Hepatocyte (in vitro differentiated cells): ENCODE results near the gene SPATA20. TPM values are rescaled to one million over a fixed set of nuclear protein-coding genes. Genes with fewer than 3 reads are reported as not detected.

Experiments used
- DNase-seq: peaks from one replicate; pipeline ENCODE4 v3.0.0-alpha.2; 2016; ENCODE audit warnings: low spot score
- H2AFZ ChIP-seq: fragments of 200-600 bp; sonication (generic); 2 replicates; pipeline ENCODE4 v1.6.0; 2016; ENCODE audit warnings: antibody characterized with exemption, mild to moderate bottlenecking
- H3K27ac ChIP-seq: fragments of 200-600 bp; sonication (generic); 2 replicates; pipeline ENCODE4 v1.5.1; 2016; ENCODE audit warnings: mild to moderate bottlenecking
- H3K27me3 ChIP-seq: fragments of 200-600 bp; sonication (generic); 2 replicates; pipeline ENCODE4 v1.6.1; 2016
- H3K36me3 ChIP-seq: fragments of 200-600 bp; sonication (generic); replicated peaks from 2 replicates; pipeline ENCODE4 v1.5.1; 2016; ENCODE audit warnings: low read depth; ENCODE audit not compliant: insufficient read depth
- H3K4me1 ChIP-seq: fragments of 200-600 bp; sonication (generic); 2 replicates; pipeline ENCODE4 v1.5.1; 2016; ENCODE audit warnings: mild to moderate bottlenecking, moderate library complexity; ENCODE audit not compliant: insufficient read depth
- H3K4me2 ChIP-seq: fragments of 200-600 bp; sonication (generic); 2 replicates; pipeline ENCODE4 v1.6.0; 2016
- H3K4me3 ChIP-seq: fragments of 200-600 bp; sonication (generic); 2 replicates; pipeline ENCODE4 v1.5.1; 2016; ENCODE audit warnings: mild to moderate bottlenecking
- H3K79me2 ChIP-seq: fragments of 200-600 bp; sonication (generic); 2 replicates; pipeline ENCODE4 v1.6.0; 2017; ENCODE audit warnings: mild to moderate bottlenecking
- H3K9me2 ChIP-seq: fragments of 200-600 bp; sonication (generic); replicated peaks from 2 replicates; pipeline ENCODE4 v1.6.0; 2017; ENCODE audit warnings: mild to moderate bottlenecking; ENCODE audit not compliant: insufficient read depth
- H3K9me3 ChIP-seq: fragments of 200-600 bp; sonication (generic); 2 replicates; pipeline ENCODE4 v1.5.1; 2016; ENCODE audit warnings: low read depth, mild to moderate bottlenecking
- H4K20me1 ChIP-seq: fragments of 200-600 bp; sonication (generic); 2 replicates; pipeline ENCODE4 v1.6.0; 2016; ENCODE audit warnings: mild to moderate bottlenecking; ENCODE audit not compliant: insufficient read depth, poor library complexity, severe bottlenecking
- CTCF ChIP-seq: fragments of 200-600 bp; sonication (generic); IDR thresholded peaks from 2 replicates; pipeline ENCODE4 v1.5.1; 2016; ENCODE audit warnings: antibody characterized with exemption, mild to moderate bottlenecking; ENCODE audit not compliant: poor library complexity
- EZH2 ChIP-seq: fragments of 200-600 bp; sonication (generic); IDR thresholded peaks from 2 replicates; pipeline ENCODE4 v1.6.1; 2016; ENCODE audit warnings: antibody characterized with exemption, mild to moderate bottlenecking, borderline replicate concordance
- EZH2phosphoT487 ChIP-seq: fragments of 200-600 bp; sonication (generic); IDR thresholded peaks from one replicate; pipeline ENCODE4 v1.6.1; 2018; ENCODE audit warnings: antibody characterized with exemption, mild to moderate bottlenecking, low read depth, moderate library complexity; ENCODE audit not compliant: unreplicated experiment, severe bottlenecking
- WGBS: methylation state at CpG from one replicate; pipeline ENCODE4 v1.1.6; 2016; ENCODE audit warnings: low lambda C conversion rate; ENCODE audit errors: missing lambda C conversion rate; 5-methylcytosine and 5-hydroxymethylcytosine counted together
- polyA plus RNA-seq: library from polyadenylated mRNA; unstranded; fragments of >200 nt; fragmentation: Nextera tagmentation; extraction: Ambion mirVana; gene quantifications from 2 replicates; pipeline ENCODE4 v1.2.1, GENCODE V29; 2016
- total RNA-seq: library from RNA; depleted of rRNA; stranded (reverse); fragments of >200 nt; gene quantifications from 2 replicates; pipeline ENCODE4 v1.2.3, GENCODE V29; 2014

The SPATA20 gene
- total and polyA plus RNA-seq, 2 experiments from 2014 or later, result 97.5 to 108 TPM

- no peak for TF ChIP-seq CTCF
- no peak for TF ChIP-seq EZH2
- TF ChIP-seq EZH2phosphoT487, result no peak
- Histone ChIP-seq H3K4me3 (no peak overlapping the region), H3K9me2 (no peaks in the 10 kb centered on the region), H3K9me3 (no peaks in the 10 kb centered on the region), H3K79me2 (no peaks in the 10 kb centered on the region), H3K27me3 (peaks cover 21% of the 10 kb centered on the region), H3K27ac (no peak overlapping the region), H2AFZ (no peak overlapping the region), H3K4me1 (peaks cover 10% of the 10 kb centered on the region), H4K20me1 (no peaks in the 10 kb centered on the region), H3K36me3 (no peaks in the 10 kb centered on the region), H3K4me2 (no peak overlapping the region)
- no peak for DNase-seq
- 77% methylated on average over 7 of the region's 7 CpGs for WGBS
Measured at GRCh38 chr17:50569592-50569991, 22.6 kb downstream of the SPATA20 start.

- peaks cover 18% of the 10 kb centered on the region for H3K27me3 ChIP-seq
- no peaks in the 10 kb centered on the region for H3K9me3 ChIP-seq
- H3K79me2 ChIP-seq, result no peaks in the 10 kb centered on the region
- H3K27ac ChIP-seq, result no peak overlapping the region
- H3K4me1 ChIP-seq, result peaks cover 6% of the 10 kb centered on the region
- TF ChIP-seq EZH2phosphoT487 (no peak), CTCF (no peak), EZH2 (no peak)
- no peak overlapping the region for H3K4me2 ChIP-seq
- no peaks in the 10 kb centered on the region for H3K36me3 ChIP-seq
- WGBS, result 77% methylated on average over 8 of the region's 8 CpGs
- no peaks in the 10 kb centered on the region for H4K20me1 ChIP-seq
- H3K9me2 ChIP-seq, result no peaks in the 10 kb centered on the region
- H2AFZ ChIP-seq, result no peak overlapping the region
- no peak for DNase-seq
- no peak overlapping the region for H3K4me3 ChIP-seq
Measured at GRCh38 chr17:50570032-50570431, 23.1 kb downstream of the SPATA20 start.

- TF ChIP-seq CTCF (no peak), EZH2phosphoT487 (no peak), EZH2 (no peak)
- H3K36me3 ChIP-seq, result no peaks in the 10 kb centered on the region
- no peaks in the 10 kb centered on the region for H3K9me2 ChIP-seq
- H3K4me2 ChIP-seq, result no peak overlapping the region
- H3K4me3 ChIP-seq, result no peak overlapping the region
- DNase-seq, result no peak
- no peak overlapping the region for H3K27ac ChIP-seq
- H2AFZ ChIP-seq, result no peak overlapping the region
- H4K20me1 ChIP-seq, result no peaks in the 10 kb centered on the region
- H3K4me1 ChIP-seq, result peaks cover under 1% of the 10 kb centered on the region
- 63% methylated on average over 7 of the region's 7 CpGs for WGBS
- H3K27me3 ChIP-seq, result peaks cover 15% of the 10 kb centered on the region
- H3K79me2 ChIP-seq, result no peaks in the 10 kb centered on the region
- H3K9me3 ChIP-seq, result no peaks in the 10 kb centered on the region
Measured at GRCh38 chr17:50570528-50570927, 23.6 kb downstream of the SPATA20 start.

GRCh38 chr17:50571681-50572080 is 24.7 kb downstream of the SPATA20 start:
- no peaks in the 10 kb centered on the region for H3K79me2 ChIP-seq
- H2AFZ ChIP-seq, result no peak overlapping the region
- no peak for DNase-seq
- H3K4me2 ChIP-seq, result no peak overlapping the region
- no peaks in the 10 kb centered on the region for H3K4me1 ChIP-seq
- peaks cover 4% of the 10 kb centered on the region for H3K27me3 ChIP-seq
- no peaks in the 10 kb centered on the region for H3K9me3 ChIP-seq
- TF ChIP-seq EZH2phosphoT487 (no peak), EZH2 (no peak), CTCF (no peak)
- H3K9me2 ChIP-seq, result no peaks in the 10 kb centered on the region
- H3K36me3 ChIP-seq, result no peaks in the 10 kb centered on the region
- WGBS, result 92% methylated on average over 19 of the region's 19 CpGs
- H3K4me3 ChIP-seq, result no peak overlapping the region
- no peaks in the 10 kb centered on the region for H4K20me1 ChIP-seq
- no peak overlapping the region for H3K27ac ChIP-seq
